ENCODE data around the gene ACCS. TPM values are rescaled to one million over a fixed set of nuclear protein-coding genes. Genes with fewer than 3 reads are reported as not detected.

ACCS gene
- total RNA-seq, 1 donor from 2014 or later = 21.3 TPM

DNA sequence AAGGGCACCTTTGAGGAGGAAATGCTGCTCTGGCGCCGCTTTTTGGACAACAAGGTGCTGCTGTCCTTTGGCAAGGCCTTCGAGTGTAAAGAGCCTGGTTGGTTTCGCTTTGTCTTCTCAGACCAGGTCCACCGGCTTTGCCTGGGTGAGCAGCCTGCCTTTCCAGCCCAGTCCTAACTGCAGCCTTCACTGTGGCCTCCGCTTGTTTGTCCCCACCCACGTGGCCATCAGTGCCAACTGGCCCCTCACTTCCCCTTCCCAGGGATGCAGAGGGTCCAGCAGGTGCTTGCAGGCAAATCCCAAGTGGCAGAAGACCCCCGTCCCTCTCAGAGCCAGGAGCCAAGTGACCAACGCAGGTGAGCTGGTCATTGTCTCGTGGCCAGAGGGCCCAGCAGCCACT is 17.4 kb downstream of the ACCS start:
- Histone ChIP-seq H3K27me3 (ENCODE audit: insufficient read depth, low read length) (no peaks in the 10 kb centered on the region), H3K9me3 (ENCODE audit: insufficient read depth, low read depth, low read length) (no peaks in the 10 kb centered on the region), H2AFZ (ENCODE audit: low read depth, low read length) (no peak overlapping the region), H3K4me2 (ENCODE audit: low read length) (no peak overlapping the region), H3K79me2 (ENCODE audit: insufficient read depth, low read length) (no peaks in the 10 kb centered on the region), H3K9ac (ENCODE audit: low read length) (no peak overlapping the region), H3K36me3 (ENCODE audit: insufficient read depth, low read length) (no peaks in the 10 kb centered on the region), H3K4me1 (ENCODE audit: insufficient read depth, low read length) (no peaks in the 10 kb centered on the region), H3K4me3 (ENCODE audit: insufficient read depth, low read depth, low read length) (no peak overlapping the region), H4K20me1 (ENCODE audit: insufficient read depth, low read length) (no peaks in the 10 kb centered on the region), H3K27ac (ENCODE audit: low read depth, low read length) (no peak overlapping the region)
- Mint-ChIP-seq H3K4me1 (ENCODE audit: low read depth, unreplicated experiment) (no peaks in the 10 kb centered on the region), H3K9me3 (ENCODE audit: unreplicated experiment) (peaks cover 7% of the 10 kb centered on the region), H3K27ac (ENCODE audit: unreplicated experiment) (no peak overlapping the region), H3K4me3 (ENCODE audit: unreplicated experiment) (no peak overlapping the region), H3K36me3 (ENCODE audit: low read depth, unreplicated experiment) (peaks cover 21% of the 10 kb centered on the region), H3K27me3 (ENCODE audit: low read depth, unreplicated experiment) (peaks cover 4% of the 10 kb centered on the region)
- DNase-seq (ENCODE audit: low read depth) (no peak), FAIRE-seq (no peak)
- TF ChIP-seq, protein P1, sequence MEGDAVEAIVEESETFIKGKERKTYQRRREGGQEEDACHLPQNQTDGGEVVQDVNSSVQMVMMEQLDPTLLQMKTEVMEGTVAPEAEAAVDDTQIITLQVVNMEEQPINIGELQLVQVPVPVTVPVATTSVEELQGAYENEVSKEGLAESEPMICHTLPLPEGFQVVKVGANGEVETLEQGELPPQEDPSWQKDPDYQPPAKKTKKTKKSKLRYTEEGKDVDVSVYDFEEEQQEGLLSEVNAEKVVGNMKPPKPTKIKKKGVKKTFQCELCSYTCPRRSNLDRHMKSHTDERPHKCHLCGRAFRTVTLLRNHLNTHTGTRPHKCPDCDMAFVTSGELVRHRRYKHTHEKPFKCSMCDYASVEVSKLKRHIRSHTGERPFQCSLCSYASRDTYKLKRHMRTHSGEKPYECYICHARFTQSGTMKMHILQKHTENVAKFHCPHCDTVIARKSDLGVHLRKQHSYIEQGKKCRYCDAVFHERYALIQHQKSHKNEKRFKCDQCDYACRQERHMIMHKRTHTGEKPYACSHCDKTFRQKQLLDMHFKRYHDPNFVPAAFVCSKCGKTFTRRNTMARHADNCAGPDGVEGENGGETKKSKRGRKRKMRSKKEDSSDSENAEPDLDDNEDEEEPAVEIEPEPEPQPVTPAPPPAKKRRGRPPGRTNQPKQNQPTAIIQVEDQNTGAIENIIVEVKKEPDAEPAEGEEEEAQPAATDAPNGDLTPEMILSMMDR (IDR thresholded peaks at IDR 0.05; ENCODE audit: insufficient read depth, low read depth, low read length) = no peak
- TF ChIP-seq EZH2 (IDR thresholded peaks at IDR 0.05; ENCODE audit: insufficient read depth, low read length) = no peak

DNA sequence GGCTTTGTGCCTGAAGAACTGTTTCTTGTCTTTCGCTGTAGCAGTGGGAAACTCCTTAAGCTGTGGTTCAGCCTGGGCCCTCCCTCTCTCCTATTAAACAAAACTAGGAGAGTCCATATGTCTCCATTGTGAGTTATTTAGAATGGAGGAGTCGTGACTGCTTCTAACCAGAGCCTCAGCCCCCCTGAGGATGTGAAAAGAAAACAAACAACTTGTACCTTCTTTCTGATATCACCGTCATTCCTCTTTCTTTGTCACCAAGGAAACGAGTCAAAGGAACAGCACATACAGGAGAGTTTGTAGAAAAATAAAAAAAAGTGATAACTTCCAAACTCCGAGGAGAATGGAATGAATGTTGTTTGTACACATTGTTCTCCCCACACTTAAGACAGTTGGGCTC is 17.8 kb downstream of the ACCS start:
- H3K4me3 Mint-ChIP-seq (ENCODE audit: unreplicated experiment) = no peak overlapping the region
- Histone ChIP-seq H3K27ac (ENCODE audit: low read depth, low read length) (no peak overlapping the region), H3K4me3 (ENCODE audit: insufficient read depth, low read depth, low read length) (no peak overlapping the region), H3K36me3 (ENCODE audit: insufficient read depth, low read length) (no peaks in the 10 kb centered on the region), H3K4me2 (ENCODE audit: low read length) (no peak overlapping the region), H2AFZ (ENCODE audit: low read depth, low read length) (no peak overlapping the region), H4K20me1 (ENCODE audit: insufficient read depth, low read length) (no peaks in the 10 kb centered on the region), H3K9ac (ENCODE audit: low read length) (no peak overlapping the region), H3K27me3 (ENCODE audit: insufficient read depth, low read length) (no peaks in the 10 kb centered on the region), H3K79me2 (ENCODE audit: insufficient read depth, low read length) (no peaks in the 10 kb centered on the region), H3K9me3 (ENCODE audit: insufficient read depth, low read depth, low read length) (no peaks in the 10 kb centered on the region), H3K4me1 (ENCODE audit: insufficient read depth, low read length) (no peaks in the 10 kb centered on the region)
- no peak overlapping the region for H3K27ac Mint-ChIP-seq (ENCODE audit: unreplicated experiment)
- FAIRE-seq (no peak), DNase-seq (ENCODE audit: low read depth) (no peak)
- peaks cover 21% of the 10 kb centered on the region for H3K36me3 Mint-ChIP-seq (ENCODE audit: low read depth, unreplicated experiment)
- H3K4me1 Mint-ChIP-seq (ENCODE audit: low read depth, unreplicated experiment) = peaks cover 3% of the 10 kb centered on the region
- TF ChIP-seq EZH2 (IDR thresholded peaks at IDR 0.05; ENCODE audit: insufficient read depth, low read length) = no peak
- TF ChIP-seq, protein P1 (IDR thresholded peaks at IDR 0.05; ENCODE audit: insufficient read depth, low read depth, low read length) = no peak
- H3K9me3 Mint-ChIP-seq (ENCODE audit: unreplicated experiment) = peaks cover 7% of the 10 kb centered on the region
- peaks cover 4% of the 10 kb centered on the region for H3K27me3 Mint-ChIP-seq (ENCODE audit: low read depth, unreplicated experiment)

- H3K9ac ChIP-seq (ENCODE audit: low read length) = no peak overlapping the region
- no peaks in the 10 kb centered on the region for H3K36me3 ChIP-seq (ENCODE audit: insufficient read depth, low read length)
- peak; percentile 20 for FAIRE-seq
- Mint-ChIP-seq H3K27ac (ENCODE audit: unreplicated experiment) (no peak overlapping the region), H3K9me3 (ENCODE audit: unreplicated experiment) (peaks cover 7% of the 10 kb centered on the region), H3K36me3 (ENCODE audit: low read depth, unreplicated experiment) (peaks cover 13% of the 10 kb centered on the region), H3K4me1 (ENCODE audit: low read depth, unreplicated experiment) (peaks cover 4% of the 10 kb centered on the region), H3K27me3 (ENCODE audit: low read depth, unreplicated experiment) (peaks cover 2% of the 10 kb centered on the region), H3K4me3 (ENCODE audit: unreplicated experiment) (no peak overlapping the region)
- H3K27me3 ChIP-seq (ENCODE audit: insufficient read depth, low read length) = peaks cover 2% of the 10 kb centered on the region
- no peak for TF ChIP-seq EZH2 (IDR thresholded peaks at IDR 0.05; ENCODE audit: insufficient read depth, low read length)
- TF ChIP-seq, protein P1 (IDR thresholded peaks at IDR 0.05; ENCODE audit: insufficient read depth, low read depth, low read length) = no peak
- no peak overlapping the region for H2AFZ ChIP-seq (ENCODE audit: low read depth, low read length)
- H3K27ac ChIP-seq (ENCODE audit: low read depth, low read length) = no peak overlapping the region
- no peak for DNase-seq (ENCODE audit: low read depth)
- H4K20me1 ChIP-seq (ENCODE audit: insufficient read depth, low read length) = no peaks in the 10 kb centered on the region
- H3K4me1 ChIP-seq (ENCODE audit: insufficient read depth, low read length) = no peaks in the 10 kb centered on the region
- no peak overlapping the region for H3K4me2 ChIP-seq (ENCODE audit: low read length)
- no peaks in the 10 kb centered on the region for H3K79me2 ChIP-seq (ENCODE audit: insufficient read depth, low read length)
- no peaks in the 10 kb centered on the region for H3K9me3 ChIP-seq (ENCODE audit: insufficient read depth, low read depth, low read length)
- H3K4me3 ChIP-seq (ENCODE audit: insufficient read depth, low read depth, low read length) = no peak overlapping the region
These were observed 19.3 kb downstream of the ACCS start for GRCh38 chr11:44085330-44085729.
